Measurements from ENCODE around the gene ALKBH8.

The ALKBH8 gene

DNA sequence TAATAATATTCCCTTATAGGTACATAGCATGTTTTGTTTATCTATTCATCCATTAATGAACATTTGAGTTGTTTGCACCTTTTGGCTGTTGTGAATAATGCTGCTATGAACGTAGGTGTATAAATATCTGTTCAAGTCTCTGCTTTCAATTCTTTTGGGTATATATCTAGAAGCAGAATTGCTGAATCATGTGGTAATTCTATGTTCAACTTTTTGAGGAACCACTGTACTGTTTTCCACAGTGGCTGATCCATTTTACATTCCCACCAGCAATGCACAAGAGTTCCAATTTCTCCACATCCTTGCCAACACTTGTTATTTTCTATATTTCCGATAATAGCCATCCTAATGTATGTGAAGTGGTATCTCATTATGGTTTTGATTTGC is 56.7 kb downstream of the ALKBH8 start:
- TF ChIP-seq, protein P1, sequence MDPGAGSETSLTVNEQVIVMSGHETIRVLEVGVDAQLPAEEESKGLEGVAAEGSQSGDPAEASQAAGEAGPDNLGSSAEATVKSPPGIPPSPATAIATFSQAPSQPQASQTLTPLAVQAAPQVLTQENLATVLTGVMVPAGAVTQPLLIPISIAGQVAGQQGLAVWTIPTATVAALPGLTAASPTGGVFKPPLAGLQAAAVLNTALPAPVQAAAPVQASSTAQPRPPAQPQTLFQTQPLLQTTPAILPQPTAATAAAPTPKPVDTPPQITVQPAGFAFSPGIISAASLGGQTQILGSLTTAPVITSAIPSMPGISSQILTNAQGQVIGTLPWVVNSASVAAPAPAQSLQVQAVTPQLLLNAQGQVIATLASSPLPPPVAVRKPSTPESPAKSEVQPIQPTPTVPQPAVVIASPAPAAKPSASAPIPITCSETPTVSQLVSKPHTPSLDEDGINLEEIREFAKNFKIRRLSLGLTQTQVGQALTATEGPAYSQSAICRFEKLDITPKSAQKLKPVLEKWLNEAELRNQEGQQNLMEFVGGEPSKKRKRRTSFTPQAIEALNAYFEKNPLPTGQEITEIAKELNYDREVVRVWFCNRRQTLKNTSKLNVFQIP (CRISPR knock-in tag; IDR thresholded peaks at IDR 0.05; ENCODE audit: borderline replicate concordance, low read depth): no peak
- TF ChIP-seq CSDC2 (CRISPR knock-in tag; IDR thresholded peaks at IDR 0.05) (no peak), BACH2 (CRISPR knock-in tag; IDR thresholded peaks at IDR 0.05; ENCODE audit: borderline replicate concordance) (no peak)
- TF ChIP-seq, protein P2, sequence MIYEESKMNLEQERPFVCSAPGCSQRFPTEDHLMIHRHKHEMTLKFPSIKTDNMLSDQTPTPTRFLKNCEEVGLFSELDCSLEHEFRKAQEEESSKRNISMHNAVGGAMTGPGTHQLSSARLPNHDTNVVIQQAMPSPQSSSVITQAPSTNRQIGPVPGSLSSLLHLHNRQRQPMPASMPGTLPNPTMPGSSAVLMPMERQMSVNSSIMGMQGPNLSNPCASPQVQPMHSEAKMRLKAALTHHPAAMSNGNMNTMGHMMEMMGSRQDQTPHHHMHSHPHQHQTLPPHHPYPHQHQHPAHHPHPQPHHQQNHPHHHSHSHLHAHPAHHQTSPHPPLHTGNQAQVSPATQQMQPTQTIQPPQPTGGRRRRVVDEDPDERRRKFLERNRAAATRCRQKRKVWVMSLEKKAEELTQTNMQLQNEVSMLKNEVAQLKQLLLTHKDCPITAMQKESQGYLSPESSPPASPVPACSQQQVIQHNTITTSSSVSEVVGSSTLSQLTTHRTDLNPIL (CRISPR knock-in tag; IDR thresholded peaks at IDR 0.05; ENCODE audit: low read depth): no peak
- no peak for ATAC-seq

DNA sequence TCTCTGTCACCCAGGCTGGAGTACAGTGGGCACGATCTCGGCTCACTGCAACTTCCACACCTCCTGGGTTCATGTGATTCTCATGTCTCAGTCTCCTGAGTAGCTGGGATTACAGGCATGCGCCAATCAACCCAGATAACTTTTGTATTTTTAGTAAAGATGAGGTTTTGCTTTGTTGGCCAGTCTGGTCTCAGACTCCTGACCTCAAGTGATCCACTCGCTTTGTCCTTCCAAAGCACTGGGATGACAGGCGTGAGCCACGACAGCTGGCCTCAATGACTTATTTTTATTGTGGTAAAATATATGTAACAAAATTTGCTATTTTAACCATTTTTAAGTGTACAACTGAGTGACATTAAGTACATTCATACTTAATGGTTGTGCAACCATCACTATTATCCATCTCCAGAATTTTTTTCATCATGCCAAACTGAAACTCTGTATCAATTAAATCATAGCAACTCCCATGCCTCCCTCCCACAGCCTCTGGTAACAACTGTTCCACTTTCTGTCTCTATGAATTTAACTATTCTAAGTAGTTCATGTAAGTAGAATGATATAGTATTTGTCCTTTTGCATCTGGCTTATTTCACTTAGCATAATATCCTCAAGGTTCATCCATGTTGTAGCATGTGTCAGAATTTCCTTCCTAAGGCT is 57.2 kb downstream of the ALKBH8 start:
- TF ChIP-seq, protein P2 (CRISPR knock-in tag; IDR thresholded peaks at IDR 0.05; ENCODE audit: low read depth): no peak
- TF ChIP-seq CSDC2 (CRISPR knock-in tag; IDR thresholded peaks at IDR 0.05) (no peak), ZNF565 (CRISPR knock-in tag; conservative IDR thresholded peaks at IDR 0.05; ENCODE audit: low read depth) (no peak), ZNF70 (CRISPR knock-in tag; IDR thresholded peaks at IDR 0.05) (no peak), ZFP3 (CRISPR knock-in tag; IDR thresholded peaks at IDR 0.05) (no peak), ZNF8 (CRISPR knock-in tag; IDR thresholded peaks at IDR 0.05) (no peak), ZC3H10 (CRISPR knock-in tag; IDR thresholded peaks at IDR 0.05) (no peak), OSR1 (CRISPR knock-in tag; IDR thresholded peaks at IDR 0.05) (no peak)
- TF ChIP-seq, protein P1 (CRISPR knock-in tag; IDR thresholded peaks at IDR 0.05; ENCODE audit: borderline replicate concordance, low read depth): no peak
- TF ChIP-seq, protein P3, sequence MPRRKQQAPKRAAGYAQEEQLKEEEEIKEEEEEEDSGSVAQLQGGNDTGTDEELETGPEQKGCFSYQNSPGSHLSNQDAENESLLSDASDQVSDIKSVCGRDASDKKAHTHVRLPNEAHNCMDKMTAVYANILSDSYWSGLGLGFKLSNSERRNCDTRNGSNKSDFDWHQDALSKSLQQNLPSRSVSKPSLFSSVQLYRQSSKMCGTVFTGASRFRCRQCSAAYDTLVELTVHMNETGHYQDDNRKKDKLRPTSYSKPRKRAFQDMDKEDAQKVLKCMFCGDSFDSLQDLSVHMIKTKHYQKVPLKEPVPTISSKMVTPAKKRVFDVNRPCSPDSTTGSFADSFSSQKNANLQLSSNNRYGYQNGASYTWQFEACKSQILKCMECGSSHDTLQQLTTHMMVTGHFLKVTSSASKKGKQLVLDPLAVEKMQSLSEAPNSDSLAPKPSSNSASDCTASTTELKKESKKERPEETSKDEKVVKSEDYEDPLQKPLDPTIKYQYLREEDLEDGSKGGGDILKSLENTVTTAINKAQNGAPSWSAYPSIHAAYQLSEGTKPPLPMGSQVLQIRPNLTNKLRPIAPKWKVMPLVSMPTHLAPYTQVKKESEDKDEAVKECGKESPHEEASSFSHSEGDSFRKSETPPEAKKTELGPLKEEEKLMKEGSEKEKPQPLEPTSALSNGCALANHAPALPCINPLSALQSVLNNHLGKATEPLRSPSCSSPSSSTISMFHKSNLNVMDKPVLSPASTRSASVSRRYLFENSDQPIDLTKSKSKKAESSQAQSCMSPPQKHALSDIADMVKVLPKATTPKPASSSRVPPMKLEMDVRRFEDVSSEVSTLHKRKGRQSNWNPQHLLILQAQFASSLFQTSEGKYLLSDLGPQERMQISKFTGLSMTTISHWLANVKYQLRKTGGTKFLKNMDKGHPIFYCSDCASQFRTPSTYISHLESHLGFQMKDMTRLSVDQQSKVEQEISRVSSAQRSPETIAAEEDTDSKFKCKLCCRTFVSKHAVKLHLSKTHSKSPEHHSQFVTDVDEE (CRISPR knock-in tag; IDR thresholded peaks at IDR 0.05): no peak
- TF ChIP-seq, protein P4, sequence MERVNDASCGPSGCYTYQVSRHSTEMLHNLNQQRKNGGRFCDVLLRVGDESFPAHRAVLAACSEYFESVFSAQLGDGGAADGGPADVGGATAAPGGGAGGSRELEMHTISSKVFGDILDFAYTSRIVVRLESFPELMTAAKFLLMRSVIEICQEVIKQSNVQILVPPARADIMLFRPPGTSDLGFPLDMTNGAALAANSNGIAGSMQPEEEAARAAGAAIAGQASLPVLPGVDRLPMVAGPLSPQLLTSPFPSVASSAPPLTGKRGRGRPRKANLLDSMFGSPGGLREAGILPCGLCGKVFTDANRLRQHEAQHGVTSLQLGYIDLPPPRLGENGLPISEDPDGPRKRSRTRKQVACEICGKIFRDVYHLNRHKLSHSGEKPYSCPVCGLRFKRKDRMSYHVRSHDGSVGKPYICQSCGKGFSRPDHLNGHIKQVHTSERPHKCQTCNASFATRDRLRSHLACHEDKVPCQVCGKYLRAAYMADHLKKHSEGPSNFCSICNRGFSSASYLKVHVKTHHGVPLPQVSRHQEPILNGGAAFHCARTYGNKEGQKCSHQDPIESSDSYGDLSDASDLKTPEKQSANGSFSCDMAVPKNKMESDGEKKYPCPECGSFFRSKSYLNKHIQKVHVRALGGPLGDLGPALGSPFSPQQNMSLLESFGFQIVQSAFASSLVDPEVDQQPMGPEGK (CRISPR knock-in tag; IDR thresholded peaks at IDR 0.05; ENCODE audit: borderline replicate concordance): no peak
- ATAC-seq: no peak

DNA sequence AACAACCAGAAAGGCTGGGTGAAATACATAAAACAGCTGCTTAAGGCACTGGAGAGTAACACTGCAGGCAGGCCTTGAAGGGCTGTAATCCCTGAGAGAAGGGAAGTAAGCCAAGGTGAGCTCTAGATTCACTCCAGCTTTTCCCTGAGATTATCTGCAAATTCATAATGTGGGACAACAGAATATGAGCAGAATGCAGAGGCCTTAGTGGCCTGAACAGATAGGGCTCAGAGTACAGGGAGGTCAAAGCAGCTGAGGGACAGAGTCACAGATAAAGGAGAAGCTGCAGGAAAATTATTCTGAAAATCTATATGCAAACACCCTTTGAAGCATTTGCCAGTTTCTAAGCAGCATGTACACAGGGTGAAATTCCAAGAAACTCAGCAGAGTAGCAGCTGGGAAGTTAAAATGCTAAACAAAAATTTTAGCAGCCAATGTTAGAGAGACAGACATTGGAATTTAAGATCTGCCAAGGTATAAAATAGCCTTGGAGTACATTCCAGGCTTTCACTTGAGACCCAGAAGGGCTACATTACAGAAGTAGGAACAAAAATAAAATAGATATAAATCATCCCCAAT is 59.8 kb downstream of the ALKBH8 start:
- ATAC-seq: no peak; the same call in 1 of the 3 replicates
- TF ChIP-seq, protein P5, sequence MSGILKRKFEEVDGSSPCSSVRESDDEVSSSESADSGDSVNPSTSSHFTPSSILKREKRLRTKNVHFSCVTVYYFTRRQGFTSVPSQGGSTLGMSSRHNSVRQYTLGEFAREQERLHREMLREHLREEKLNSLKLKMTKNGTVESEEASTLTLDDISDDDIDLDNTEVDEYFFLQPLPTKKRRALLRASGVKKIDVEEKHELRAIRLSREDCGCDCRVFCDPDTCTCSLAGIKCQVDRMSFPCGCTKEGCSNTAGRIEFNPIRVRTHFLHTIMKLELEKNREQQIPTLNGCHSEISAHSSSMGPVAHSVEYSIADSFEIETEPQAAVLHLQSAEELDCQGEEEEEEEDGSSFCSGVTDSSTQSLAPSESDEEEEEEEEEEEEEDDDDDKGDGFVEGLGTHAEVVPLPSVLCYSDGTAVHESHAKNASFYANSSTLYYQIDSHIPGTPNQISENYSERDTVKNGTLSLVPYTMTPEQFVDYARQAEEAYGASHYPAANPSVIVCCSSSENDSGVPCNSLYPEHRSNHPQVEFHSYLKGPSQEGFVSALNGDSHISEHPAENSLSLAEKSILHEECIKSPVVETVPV (CRISPR knock-in tag; IDR thresholded peaks at IDR 0.05): no peak
- TF ChIP-seq CSDC2 (CRISPR knock-in tag; IDR thresholded peaks at IDR 0.05) (no peak), TCF4 (CRISPR knock-in tag; IDR thresholded peaks at IDR 0.05; ENCODE audit: borderline replicate concordance) (no peak), SNAI2 (CRISPR knock-in tag; IDR thresholded peaks at IDR 0.05) (no peak)
